CD4-positive, alpha-beta T cell treated with Interleukin-10 for 1 hour (primary cell): Measurements from ENCODE around the gene TANGO6.

Source experiments
- DNase-seq: peaks from one replicate; pipeline ENCODE4 v3.0.0-alpha.2; 2020

Gene TANGO6

DNA sequence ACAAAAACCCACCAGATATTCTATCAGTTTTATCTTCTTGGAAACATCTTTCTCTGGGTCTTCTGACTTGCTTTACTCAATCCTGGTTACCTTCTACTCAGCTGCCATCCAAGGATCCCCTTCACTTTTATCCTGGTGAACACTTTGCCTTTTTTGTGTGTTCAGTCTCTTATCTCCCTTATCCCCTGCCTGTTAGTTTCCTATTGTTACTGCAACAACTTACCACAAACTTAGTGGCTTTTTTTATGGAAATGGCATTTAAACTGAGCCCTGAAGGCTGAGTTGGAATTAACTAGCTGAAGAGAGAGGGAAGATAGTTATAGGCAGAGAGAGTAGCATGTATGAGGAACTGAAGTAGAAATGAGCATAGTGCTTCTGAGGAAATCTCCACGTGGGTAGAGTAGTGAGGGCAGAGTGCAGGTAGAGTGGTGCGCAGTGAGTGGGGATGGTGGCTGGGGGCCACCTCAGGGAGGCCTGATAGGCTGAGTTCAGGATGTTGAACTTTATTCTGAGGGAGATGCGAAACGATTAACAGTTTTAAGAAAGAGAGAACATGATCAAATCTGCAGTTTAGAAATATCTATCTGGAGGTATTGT, 26.3 kb downstream of the TANGO6 start:
- DNase-seq = no peak

DNA sequence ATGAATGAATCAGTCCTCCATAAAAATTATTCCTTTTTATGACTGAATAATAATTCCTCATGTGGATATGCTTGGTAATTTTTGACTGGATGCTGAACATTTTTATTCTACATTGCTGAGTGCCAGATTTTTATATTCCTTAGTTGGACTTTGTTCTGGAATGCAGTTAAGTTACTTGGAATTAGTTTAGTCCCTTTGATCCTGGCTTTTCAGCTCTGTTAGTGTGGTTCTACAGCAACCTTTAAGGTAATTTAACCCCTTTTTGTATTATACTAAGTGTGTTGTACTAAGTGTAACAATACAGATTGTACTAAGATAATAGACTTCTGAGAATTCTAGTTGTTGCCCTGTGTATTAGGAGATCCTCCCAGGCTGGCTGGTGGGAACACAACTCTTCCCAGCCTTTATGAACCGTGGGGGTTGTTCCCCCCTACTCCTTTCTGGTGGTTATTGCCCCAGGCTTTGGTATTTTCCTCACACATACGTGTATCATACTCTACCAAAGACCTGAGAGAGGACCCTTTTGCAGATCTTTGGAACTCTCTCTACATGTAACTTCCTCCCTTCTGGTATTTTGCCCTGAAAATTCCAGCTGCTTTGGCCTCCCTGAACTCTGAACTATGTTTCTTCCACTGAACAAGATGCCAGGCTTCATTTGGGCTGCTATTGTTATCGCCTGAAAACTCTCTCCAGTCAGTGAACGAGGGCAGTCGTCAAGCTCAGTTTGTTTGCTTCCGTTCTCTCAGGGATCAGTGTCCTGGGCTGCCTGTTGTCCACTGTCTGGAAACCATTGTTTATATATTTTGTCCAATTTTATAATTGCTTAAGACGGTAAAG, 30.5 kb downstream of the TANGO6 start:
- no peak for DNase-seq

DNA sequence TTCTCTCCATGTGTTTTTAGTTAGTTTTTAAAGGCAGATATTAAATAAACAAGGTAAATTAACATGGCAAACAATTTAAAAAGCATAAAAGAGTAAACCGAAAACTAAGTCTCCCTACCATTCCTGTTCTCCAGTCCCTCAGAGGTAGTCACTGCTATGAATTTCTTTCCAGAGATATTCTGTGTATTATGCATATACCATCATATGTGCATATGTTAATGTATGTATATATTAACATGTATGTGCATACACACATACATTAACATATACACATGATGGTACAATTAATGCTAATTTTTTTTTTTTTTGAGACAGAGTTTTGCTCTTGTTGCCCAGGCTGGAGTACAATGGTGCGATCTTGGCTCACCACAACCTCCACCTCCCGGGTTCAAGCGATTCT, 32.5 kb downstream of the TANGO6 start:
- DNase-seq = no peak

DNA sequence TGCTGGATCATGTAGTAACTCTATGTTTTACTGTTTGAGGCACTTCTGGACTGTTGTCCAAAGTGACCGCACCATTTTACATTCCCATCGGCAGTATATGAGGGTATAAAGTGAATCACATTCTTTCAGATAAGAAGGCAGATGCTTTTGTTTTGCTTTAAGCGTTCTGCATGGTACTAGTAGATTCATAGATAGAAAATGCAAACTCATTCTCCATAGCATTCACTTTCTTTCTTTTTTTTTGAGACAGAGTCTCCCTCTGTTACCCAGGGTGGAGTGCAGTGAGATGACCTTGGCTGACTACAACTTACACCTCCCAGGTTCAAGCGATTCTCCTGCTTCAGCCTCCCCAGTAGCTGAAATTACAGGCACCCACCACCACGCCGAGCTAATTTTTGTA, 40.4 kb downstream of the TANGO6 start:
- no peak for DNase-seq

DNA sequence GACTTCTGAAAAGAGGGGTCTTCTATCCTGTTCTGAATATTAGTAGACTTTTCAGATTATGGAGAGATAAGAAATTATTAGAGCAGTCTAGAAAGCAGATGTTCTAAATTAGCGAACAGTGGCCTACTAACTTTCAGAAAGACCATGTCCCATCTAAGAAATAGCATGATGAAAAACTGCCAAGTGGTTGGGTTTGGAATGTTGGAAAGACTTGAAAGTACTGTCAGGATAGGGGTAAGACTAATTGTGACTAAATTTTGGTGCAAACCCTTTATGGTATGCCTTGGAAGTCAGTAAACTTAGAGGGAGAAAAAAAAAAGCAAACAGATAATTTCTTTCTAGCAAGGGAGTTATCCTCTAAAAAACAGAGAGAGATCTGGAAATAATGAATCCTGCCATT, 41.1 kb downstream of the TANGO6 start:
- DNase-seq = no peak

DNA sequence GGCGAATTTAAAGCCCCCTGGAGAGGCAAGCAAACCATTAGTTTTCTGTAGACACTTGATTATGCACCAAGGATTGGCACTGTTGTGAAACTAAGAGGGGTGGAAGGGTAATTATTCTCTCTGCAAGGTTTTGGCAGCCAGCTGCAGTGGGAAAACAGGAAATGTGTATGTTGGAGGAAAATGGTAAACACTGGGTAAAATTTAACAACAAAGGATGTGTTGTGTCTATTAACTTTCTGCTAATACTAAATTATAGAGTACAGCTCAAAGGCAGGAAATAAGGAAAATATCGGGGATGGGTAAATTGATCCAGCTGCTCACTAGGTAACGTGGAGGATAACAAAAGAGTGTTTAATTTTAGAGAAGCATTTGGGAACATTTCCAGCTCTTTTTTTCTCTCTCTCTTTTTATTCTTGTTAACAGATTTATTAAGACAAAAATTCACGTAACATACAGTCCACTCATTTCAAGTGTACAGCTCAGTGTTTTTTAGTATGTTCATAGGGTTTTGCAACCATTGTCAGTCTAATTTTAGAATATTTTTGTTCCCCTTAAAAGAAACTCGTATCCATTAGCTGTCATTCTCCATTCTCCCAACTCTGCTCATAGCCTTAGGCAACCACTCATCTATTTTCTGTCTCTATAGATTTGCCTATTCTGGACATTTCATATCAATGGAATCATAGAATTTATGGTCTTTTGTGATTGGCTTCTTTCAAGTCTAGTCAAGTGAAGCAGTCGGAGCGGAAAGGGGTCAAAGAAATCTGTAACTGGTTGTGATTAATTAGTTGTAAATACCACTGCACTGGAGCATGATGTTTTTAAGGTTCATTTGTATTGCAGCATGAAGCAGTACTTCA, 41.8 kb downstream of the TANGO6 start:
- DNase-seq = no peak

DNA sequence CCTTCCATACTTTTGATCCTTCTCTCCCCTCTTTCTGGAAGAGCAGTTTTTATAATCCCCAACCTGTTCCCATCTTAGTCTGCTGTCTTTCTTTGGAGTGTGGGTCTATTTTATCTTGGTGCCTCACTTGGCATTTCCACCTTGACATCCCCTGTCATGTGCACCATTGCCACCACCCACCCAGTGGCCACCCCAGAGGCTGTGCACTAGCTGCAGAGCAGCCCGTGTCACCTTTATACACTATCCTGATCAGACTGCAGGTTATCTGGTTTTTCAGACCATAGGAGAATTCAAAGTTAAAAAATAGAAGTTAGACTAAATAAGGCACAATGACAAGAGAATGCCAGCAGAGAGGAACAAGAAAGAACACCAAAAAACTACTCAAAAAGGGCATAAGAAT, 43.8 kb downstream of the TANGO6 start:
- DNase-seq = no peak

DNA sequence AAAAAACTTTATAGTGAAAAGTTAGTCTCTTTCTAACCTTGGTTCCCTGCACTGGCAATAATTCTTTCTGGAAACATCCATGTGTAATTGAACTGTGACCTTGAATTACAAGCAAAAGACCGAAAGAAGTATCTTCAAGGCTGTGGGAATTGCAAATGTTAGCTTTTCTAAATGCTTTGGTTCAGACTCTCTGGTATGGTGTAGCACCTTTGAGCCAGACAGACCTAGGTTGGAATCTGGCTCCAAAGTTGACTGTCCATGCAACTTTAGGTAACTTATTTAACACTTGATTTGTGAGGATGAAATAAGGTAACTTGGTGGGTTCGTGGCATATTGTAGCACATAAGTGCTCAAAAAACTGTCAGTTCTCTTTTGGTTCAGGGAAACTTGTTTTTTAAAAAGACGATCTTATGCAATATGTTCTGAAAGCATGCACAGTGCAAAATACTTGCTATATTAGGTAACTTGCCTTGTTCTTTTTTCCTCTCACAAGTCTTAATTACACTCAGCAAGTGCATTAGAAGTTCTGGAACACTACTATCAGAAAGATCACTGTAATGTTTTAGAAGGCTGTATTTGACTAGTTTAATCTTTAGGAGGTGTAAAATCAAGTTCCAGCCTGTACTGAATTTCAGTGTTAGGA, 46.3 kb downstream of the TANGO6 start:
- DNase-seq = no peak

DNA sequence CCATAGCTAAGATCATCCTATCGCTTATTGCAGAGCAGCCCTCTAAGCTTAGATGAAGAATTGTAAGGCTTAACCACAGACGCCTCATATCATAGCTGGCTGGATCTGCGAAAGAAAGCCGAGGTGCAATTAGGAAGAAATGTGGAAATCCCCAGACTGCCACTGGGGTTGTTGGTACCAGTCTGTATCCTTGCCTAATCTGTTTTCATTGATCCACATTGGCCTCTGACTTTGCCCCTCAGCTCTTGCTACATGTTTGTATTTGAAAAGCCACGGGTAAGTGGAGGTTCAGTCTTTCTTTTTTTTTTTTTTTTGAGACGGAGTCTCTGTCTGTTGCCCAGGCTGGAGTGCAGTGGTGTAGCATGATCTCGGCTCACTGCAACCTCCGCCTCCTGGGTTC, 48.9 kb downstream of the TANGO6 start:
- DNase-seq = no peak

DNA sequence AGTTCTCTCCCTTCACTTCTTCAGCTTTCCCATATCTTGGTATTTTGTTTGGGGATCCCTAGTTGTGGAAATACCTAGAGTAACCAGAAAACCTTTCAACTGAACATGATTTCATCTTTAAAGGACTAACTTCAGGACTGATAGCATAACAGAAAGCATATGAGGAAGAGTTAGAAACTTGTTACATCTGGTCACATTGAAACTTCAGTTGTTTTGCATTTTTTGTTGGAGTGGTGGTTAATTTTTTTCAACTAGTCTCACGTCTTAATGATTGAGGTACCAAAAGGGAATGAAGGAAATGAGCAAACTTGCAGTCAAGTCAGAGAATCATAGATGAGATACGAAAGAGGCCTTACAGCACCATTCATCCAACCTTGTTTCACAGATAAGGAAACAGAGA, 49.6 kb downstream of the TANGO6 start:
- no peak for DNase-seq

DNA sequence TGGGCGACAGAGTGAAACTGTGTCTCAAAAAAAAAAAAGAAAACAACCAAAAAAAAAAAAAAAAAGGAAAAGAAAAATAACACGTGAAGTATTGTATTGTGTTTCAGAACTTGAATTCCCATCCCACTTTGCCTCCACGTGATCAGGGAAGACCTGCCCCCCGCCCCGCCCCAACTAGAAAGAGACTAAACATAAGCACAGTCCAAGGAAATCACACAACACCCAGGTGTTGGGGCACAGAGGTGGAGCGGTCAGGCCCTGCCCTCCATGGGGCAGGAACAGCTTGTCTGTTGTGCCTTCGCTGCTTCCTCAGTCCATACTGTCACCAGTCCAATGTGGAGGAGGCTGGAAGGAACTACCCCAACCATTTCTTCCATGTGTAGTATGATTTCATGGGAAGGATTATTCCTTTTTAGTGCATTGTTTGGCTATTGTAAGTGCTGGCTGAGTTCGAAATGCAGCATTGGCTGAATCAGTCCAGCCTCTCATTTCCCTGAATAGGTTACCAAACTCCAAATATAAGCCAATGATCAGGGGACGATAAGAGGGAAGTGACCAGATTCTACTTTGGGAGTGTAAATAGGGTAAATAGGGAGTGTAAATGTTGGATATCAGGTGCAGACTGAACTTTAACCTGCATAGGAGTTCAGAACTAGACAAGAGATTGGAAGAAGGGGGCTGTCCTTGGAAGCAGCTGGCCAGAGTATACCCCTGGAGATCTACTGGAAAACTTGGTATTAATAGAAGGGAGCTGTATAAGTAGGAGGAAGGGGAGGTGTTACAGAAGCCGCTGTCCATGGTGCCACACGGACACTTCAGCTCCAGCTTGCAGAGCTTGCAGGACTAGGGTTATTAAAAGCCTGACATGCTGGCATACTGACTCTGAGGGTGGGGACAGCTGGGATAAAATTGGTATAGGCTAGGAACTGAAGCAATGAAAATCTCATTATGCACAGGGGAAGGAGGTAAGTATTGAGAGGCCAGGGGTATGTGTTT, 50.7 kb downstream of the TANGO6 start:
- no peak for DNase-seq

DNA sequence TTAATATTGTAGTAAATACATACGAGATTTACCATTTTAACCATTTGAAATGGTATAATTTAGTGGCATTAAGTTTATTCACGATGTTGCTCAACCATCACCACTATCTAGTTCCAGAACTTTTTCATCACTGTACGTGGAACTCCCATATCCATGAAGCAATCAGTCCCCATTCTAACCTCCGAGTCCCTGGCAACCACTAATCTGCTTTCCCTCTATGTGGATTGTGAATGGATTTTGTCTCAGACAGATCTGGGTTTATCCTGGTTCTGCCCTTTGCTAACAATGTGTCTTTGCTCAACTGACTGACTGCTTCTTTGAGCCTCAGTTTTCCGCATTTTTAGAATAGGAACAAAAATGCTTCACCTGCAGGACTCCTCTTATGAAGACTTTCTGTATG, 51.4 kb downstream of the TANGO6 start:
- no peak for DNase-seq

DNA sequence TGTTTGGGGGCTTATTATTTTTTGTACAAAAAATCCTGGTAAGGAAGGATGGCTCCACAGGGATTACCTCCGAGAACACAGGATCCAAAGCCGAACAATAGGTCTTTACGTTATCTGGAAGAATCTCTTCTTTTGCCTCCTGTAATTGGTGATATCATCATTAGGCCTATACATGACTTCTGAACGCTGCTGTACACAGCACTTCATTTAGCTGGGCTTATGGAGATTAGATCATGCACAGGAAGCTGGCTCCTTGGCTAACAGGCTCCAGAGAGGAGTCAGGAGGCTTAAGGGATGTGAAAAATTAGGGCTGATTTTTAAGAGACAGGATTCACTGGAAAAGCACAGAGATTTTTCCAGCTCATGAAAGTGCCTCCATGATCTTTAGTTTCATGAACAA, 54.7 kb downstream of the TANGO6 start:
- no peak for DNase-seq

DNA sequence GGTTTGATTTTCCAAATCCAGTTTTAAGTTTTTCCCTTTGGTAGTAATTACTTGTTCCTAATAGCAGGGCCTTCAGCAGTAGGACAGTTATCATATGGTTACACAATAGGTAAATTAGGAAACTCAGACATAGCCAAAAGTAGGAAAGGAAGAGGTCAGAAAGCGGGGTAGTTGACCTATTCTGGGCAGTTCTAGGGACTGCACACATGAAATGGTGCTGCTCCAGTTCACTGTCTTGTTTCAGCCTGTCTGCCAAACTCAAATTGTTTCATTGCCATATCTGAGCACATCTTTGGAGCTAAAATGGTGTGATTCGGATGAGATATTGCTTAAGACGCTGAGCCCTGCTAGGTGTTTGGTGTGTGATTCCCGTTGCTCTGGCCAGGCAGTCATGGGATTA, 56.7 kb downstream of the TANGO6 start:
- no peak for DNase-seq

DNA sequence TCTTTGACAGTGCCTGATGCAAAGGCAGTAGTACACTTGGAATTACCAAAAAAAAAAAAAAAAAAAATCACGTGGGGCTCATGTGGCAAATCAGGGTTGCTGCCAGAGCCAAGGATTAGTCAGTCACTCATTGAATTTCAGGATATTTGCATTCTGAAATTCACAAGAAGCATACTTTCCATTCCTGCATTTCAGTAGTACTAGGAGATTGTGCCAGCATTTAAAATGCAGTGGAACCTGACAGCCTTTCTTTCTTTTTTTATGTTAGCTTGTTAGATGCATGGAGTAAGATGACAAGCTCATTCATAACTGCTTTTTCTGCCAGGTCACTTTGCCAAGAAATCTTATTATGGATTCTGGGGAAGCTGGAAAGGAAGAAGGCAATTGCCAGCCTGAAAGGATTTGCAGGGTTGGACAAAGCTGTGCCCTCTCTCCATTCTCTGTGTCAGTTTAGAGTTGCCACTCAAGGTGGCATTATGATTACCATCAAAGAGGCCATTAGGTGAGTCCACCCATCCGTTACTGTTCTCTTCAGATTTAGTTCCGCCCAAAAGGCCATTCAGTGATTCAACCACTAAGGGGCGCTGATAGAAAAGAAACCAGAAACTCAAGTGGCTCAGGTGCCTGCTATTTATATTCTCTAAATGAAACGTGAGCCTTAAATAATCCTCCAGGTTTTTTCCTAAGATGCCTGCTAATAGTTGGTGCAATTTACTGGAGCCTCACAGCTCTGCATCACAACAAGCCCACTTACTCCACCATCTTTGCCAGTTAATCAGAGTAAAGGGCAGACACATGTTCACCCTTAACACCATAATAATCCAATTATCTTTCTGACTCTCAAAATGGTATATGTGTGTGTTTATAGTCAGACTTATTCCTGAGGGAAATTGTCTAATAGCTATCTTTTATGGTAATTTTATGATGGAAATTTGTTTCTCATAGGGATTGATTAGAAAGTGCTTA, 59.0 kb downstream of the TANGO6 start:
- DNase-seq = peak; percentile 6

DNA sequence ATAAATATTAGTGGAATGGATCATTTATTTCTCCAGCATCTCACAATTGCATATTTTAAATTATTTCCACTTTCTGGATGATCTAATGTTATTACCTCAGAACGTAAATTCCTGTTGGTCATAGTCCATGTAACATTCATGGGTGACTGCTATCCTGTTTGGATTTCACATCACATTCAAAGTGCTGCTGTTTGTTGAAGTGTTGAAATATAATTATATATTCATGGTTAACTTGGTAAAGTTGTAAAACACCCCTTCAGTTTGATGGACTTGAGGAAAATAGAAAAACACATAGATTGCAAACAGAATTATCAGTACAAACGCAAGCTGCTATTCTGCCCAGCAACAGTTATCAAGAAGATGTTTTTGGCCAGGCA, 59.6 kb downstream of the TANGO6 start:
- no peak for DNase-seq

DNA sequence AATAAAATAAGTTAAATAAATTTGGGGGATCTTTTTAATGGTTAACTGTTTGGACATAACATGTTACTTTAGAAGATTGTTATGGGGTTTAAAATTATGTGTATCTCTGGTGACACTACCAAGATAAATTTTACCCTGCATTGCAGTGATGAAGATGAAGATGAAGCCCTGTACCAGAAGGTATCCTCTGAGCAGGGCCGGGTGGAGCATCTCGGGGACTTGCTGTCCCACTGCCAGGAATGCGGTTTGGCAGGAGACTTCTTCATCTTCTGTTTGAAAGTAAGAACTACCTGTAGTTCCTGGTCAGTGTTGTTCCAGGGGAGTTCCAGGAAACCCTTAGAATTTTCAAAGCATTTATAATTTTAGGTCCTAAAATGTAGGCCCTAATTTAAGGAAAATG, 64.0 kb downstream of the TANGO6 start:
- DNase-seq = no peak

DNA sequence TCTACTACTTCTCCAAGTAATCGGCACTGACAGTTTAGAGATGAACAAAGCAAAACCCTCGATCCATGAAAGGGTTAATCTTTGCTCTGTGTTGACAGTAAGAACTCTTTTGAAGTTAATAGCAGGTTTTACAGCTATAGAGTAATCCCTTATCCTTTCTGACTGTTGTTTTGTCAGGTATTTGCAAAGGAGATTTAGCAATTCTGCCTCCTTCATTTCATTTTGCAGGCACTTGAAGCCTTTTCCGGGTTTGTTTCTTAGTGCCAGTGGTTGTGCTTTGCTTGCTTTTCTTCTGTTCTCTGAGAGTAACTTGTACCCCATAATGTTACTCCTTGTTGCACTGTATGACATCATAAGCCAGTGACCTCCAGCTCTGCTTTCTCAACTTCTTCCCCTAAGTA, 64.5 kb downstream of the TANGO6 start:
- no peak for DNase-seq

DNA sequence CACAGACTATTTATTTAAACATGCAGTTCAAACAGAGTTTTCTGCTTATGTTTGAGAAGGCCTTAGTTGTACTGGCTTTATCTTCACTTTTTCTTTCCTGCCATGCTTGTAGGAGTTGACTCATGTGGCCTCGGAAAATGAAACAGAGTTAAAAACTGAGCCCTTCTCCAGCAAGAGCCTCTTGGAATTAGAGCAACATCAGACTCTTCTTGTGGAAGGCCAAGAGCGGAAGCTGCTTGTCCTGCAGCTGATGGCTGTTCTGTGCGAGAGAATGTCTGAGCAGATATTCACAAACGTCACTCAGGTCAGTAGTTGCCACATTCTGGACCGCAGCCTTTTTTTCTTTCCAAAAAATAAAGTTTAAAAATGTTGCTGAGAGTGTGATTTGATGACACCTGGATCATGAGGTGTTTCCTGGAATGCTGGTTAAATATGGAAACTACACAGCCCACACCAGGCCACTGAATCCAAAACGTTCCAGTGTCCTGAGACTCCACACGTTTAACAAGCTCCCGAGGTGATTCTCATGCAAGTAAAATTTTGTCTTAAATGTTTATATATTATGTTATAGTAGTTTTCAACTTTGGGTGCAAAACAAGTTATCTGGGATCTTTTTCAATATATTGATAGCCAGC, 65.9 kb downstream of the TANGO6 start:
- DNase-seq = no peak

DNA sequence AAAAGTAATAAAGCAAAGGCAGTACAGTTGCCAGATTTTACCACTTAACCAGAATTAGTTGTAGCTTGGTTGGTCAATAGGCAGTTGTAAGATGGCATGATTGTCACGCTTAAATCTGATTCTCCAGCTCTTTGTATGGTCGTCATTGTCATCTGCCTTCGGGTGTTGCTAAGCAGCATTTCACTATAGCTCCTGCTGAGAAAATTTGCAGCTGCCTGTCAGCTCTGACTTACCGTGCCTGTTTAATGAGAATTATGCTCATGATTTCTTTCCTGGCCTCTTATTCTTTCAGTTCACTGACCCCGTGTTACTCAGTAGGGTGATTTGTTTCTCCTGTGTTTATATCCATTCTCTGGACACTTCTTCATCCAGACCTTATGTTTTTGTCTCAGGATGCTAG, 66.7 kb downstream of the TANGO6 start:
- DNase-seq = no peak
